Stimulated activated CD8-positive, alpha-beta memory T cell treated with anti-CD3 and anti-CD28 coated beads, Interleukin-15, amount 100 ng/mL, for 48 hours (primary cell): ENCODE data around the gene SHC3.

Experiments used
- DNase-seq, 2 donors: peaks; one replicate each; pipeline ENCODE4 v3.0.0-alpha.2; 2020; ENCODE audit warnings: low read depth in 2 of 2

The SHC3 gene

GRCh38 chr9:89001917-89002540, 176.6 kb downstream of the SHC3 start:
- no peak for DNase-seq

- peak; percentile 42 to 63 for DNase-seq
These were observed 177.4 kb downstream of the SHC3 start for GRCh38 chr9:89000973-89001916.

- no peak for DNase-seq
These were observed 178.2 kb downstream of the SHC3 start for GRCh38 chr9:89000371-89000781.

GRCh38 chr9:88998911-88999310, 179.7 kb downstream of the SHC3 start:
- no peak for DNase-seq

GRCh38 chr9:88998503-88998902, 180.1 kb downstream of the SHC3 start:
- no peak for DNase-seq

GRCh38 chr9:88997646-88998045, 181.0 kb downstream of the SHC3 start:
- no peak for DNase-seq

GRCh38 chr9:88996921-88997235, 181.7 kb downstream of the SHC3 start:
- no peak for DNase-seq

- DNase-seq: no peak
These were observed 182.3 kb downstream of the SHC3 start for GRCh38 chr9:88996046-88996920.

- DNase-seq: no peak
These were observed 183.0 kb downstream of the SHC3 start for GRCh38 chr9:88995627-88996026.

- DNase-seq: no peak
These were observed 183.4 kb downstream of the SHC3 start for GRCh38 chr9:88995200-88995577.

GRCh38 chr9:88994469-88995199, 184.0 kb downstream of the SHC3 start:
- DNase-seq: no peak

- DNase-seq: no peak
These were observed 184.7 kb downstream of the SHC3 start for GRCh38 chr9:88993871-88994460.

GRCh38 chr9:88993327-88993726, 185.3 kb downstream of the SHC3 start:
- no peak for DNase-seq

- DNase-seq: no peak
These were observed 186.1 kb downstream of the SHC3 start for GRCh38 chr9:88992556-88992955.

- DNase-seq: peak in 1 of 2 donors; percentile 20
These were observed 187.3 kb downstream of the SHC3 start, which contains the start of gene S1PR3 for GRCh38 chr9:88991066-88992034. S1PR3 (plus strand) TSS chr9:88991468; CDS start chr9:89001201, 9,733 bp downstream.

GRCh38 chr9:88990729-88991065, 187.9 kb downstream of the SHC3 start:
- no peak for DNase-seq

GRCh38 chr9:88990041-88990728, 188.4 kb downstream of the SHC3 start:
- no peak for DNase-seq

- DNase-seq: no peak
These were observed 189.6 kb downstream of the SHC3 start for GRCh38 chr9:88988796-88989641.
